8988T (cell line): ENCODE measurements around the gene TRAF3IP1.
A peak's percentile ranks its signal among the peaks of the same experiment; 100 is the strongest.
"Not testable (repeated sequence)": the region's sequence is repeated elsewhere in the genome, so short reads cannot be mapped to it uniquely, and the experiment has no call there.

Experiments
- DNase-seq: peaks from one replicate; pipeline ENCODE4 v3.0.0; 2011

TRAF3IP1 gene

GRCh38 chr2:238433941-238434845, 113.9 kb downstream of the TRAF3IP1 start:
- no peak for DNase-seq

GRCh38 chr2:238434846-238435751, 114.8 kb downstream of the TRAF3IP1 start:
- no peak for DNase-seq

DNA sequence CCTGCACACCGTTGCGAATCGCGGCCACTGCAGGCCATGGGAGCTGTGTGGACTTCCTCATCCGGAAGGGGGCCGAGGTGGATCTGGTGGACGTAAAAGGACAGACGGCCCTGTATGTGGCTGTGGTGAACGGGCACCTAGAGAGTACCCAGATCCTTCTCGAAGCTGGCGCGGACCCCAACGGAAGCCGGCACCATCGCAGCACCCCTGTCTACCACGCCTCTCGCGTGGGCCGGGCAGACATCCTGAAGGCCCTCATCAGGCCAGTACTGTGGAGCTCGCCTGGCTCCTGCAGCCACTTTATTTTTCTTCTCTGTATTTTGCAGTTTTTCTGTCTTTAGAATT, 115.4 kb downstream of the TRAF3IP1 start:
- DNase-seq = no peak

DNA sequence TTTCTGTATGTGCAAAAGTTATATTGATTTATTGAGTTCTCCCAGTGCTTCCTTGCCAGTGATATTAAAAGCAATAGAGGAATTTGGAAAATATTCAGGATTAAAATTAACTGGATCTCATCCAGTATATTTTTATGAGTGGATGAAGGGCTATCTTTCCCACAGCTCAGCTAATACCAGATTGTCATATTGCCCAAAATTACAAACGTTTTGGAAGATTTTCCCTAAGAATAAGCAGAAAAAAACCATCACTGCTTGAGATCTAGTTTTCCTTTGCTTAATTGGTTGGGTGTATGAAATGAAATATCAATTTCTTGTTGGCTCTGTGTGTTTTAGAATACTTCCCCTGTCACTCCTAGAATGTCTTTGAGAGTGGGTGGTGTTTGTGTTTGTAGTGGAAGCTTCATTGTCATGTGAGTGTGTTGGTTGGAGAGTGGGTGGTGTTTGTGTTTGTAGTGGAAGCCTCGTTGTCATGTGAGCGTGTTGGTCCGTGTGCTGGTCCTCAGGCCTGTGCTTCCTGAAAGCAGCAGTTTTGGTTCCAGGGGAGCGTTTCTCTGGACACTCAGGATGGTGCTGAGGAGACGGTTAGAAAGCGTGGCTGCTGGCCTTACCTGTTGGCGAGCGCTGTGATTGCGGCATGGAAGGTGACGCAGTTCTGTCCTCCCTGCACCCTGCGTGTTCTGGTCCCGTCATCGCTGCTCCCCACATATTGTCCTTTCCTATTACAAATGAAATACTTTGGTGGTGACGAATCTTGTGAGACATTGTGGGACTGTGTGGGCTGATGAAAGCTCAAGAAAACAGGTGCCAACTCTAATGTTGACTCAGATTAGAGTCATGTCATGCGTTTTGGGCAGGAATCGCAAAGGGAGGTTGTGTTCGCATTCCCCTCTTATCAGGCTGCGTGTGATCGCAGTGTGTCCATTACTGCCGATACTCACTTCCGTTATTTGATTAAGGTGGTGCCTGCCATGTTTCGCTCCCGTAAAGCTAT, 118.8 kb downstream of the TRAF3IP1 start:
- peak; percentile 57 for DNase-seq

GRCh38 chr2:238439917-238440316, 119.6 kb downstream of the TRAF3IP1 start:
- DNase-seq = no peak

DNA sequence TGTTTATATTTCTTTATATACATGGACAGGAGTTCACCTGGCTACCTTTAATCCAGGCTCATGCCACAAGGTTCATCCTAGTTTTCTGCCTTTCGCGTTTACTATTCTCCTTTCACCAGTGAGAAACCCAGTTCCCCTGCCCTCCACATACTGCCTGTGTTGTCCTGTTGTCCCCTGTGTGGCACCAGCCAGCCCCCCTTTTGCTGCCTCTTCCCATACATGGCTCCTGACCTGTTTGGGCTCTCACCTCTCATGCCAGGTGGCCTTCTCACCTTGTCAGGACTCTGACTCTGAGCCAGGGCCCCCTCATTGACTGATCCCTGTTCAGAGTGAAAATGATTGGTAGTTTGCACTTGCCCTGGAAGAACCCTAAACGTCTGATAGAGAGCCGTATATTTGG, 120.0 kb downstream of the TRAF3IP1 start:
- DNase-seq = no peak

DNA sequence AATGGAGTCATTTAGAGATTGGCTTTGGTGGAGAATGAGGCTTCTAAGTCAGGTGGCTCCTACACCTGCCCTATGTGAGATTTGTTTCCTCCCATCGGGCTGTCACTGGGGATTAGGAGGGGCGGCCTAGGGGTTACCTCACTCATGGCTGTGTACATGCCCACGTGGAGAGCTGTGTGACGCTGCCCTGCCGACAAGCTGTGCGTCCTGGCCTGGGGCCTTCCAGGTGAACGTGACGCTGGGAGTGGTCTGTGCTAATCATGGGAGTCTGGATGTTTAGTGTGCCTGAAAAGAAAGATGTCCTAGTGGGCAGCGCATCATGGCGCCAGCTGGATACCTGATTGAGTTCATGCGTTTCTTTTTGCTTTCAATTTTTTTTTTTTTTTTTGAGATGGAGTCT, 120.4 kb downstream of the TRAF3IP1 start:
- no peak for DNase-seq

DNA sequence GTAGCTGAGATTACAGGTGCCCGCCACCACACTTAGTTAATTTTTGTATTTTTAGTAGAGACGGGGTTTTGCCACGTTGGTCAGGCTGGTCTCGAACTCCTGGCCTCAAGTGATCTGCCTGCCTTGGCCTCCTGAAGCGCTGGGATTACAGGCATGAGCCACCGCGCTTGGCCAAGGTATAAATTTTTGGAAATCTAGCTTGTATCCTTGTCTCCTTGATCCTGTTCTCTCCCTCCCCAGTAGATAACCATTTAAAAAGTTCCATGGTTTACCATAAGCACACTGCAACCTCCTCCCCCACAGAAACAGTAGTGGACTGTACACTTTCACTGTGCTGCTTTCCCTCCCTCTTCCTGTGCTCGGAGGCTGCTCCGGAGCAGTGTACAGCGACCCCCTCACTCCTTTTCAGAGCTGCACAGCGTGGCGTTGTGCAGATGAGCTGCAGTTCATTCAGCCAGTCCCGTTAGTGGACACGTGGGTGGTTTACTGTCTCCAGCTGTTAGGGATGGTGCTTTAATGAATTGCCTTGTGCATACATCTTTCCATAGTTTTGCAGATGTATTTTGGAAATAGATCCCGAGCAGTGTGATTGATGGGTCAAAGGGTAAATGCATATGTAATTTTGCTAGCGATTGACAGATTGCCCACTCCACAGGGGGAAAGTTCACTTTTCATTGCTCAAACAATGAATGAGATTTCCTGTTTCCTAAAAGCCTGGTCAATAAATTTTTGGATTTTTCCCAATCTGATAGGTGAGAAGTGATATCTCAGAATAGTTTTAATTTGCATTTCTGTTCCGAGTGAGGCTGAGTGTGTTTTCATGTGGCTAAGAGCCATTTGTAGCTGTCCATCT, 121.2 kb downstream of the TRAF3IP1 start:
- DNase-seq = no peak

GRCh38 chr2:238442257-238442656, 121.9 kb downstream of the TRAF3IP1 start:
- not testable (repeated sequence) for DNase-seq

DNA sequence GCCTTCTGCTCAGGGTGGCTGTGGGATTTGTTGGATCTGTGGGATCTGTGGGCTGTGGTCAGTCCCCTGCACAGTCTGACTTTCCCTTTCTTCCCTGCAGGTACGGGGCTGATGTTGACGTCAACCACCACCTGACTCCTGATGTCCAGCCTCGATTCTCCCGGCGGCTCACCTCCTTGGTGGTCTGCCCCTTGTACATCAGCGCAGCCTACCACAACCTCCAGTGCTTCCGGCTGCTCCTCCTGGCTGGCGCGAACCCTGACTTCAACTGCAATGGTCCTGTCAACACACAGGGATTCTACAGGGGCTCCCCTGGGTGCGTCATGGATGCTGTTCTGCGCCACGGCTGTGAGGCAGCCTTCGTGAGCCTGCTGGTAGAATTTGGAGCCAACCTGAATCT, 123.9 kb downstream of the TRAF3IP1 start:
- no peak for DNase-seq

DNA sequence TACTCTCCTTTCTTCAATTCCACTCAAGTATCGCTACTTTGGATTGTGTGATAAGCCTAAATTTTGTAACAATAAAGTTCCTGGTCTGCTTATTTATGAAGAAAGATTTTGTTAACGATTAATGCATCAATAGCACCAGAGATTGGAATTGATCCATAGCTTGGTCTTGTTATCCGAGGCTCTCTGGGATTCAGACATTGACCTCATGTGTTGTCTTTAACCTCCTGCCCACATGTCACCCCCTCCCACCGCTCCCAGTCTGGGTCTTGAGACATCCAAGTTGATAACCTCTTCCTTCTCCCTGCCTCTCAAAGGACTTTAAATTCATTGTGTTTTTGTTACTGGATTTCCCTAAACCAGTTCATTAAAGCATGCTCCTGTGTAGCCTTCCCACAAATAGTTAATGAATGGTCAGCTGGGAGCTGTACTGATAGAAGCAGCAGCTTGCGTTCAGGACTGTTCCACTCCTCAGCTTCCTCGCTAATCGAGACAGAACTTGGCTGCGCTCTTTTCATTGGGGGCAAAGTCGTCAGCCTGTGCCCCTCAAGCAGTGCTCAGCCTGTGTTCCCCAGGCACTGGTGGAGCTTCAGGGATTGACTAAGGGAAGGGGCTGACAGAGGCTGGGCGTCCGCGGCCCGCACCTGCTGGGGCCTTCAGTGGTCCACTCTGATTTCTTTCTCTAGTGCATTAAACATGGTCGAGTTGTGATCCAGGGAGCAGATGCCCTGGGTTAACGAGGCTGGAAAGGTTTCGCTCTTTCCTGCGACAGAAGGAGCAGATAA, 125.3 kb downstream of the TRAF3IP1 start:
- no peak for DNase-seq

- no peak for DNase-seq
Observed at GRCh38 chr2:238446371-238446770, 126.1 kb downstream of the TRAF3IP1 start.

DNA sequence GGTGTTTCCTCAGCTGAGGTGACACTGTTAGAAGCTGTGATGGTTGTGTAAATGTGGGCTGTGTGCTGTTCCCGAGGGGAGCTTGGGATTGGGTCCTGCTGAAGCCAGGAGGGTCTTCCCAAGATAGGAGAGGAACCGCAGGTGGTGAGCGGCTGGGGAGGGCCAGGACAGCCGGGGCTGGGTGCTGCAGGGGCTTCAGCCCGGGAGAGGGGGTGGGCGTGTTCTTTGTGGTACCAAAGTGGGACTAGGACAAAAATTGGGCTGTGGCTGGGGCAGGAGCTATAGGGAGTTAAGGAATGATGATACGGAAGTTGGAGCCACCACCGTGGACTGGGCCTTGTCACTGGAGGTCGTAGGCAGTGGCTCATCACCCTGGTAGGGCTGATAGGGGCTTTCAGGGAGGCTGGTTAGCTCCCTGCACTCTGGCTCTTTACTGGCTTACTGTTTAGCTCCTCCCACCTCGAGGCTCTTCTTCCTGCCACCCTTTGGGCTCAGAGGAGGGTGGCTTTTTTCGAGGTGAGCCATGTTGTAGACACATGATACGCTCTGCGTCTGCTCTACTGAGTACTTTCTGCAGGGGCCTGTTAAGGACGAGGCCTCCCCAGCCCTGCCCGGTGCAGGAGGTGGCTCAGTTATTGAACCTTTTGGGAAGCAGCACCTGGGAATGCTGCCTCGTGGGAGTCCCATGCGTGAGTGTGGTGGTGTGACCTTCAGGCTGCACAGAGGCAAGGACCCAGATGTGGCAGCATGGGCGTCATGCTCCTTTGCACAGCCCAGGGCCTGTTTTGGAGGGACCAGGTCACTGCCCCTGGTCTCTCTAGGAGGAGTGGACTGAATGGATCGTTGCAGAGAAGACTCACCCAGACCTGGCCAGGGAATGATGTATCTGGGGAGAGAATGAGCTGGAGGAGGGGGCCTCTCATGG, 128.0 kb downstream of the TRAF3IP1 start:
- no peak for DNase-seq

GRCh38 chr2:238449241-238449640, 128.9 kb downstream of the TRAF3IP1 start:
- DNase-seq = no peak

DNA sequence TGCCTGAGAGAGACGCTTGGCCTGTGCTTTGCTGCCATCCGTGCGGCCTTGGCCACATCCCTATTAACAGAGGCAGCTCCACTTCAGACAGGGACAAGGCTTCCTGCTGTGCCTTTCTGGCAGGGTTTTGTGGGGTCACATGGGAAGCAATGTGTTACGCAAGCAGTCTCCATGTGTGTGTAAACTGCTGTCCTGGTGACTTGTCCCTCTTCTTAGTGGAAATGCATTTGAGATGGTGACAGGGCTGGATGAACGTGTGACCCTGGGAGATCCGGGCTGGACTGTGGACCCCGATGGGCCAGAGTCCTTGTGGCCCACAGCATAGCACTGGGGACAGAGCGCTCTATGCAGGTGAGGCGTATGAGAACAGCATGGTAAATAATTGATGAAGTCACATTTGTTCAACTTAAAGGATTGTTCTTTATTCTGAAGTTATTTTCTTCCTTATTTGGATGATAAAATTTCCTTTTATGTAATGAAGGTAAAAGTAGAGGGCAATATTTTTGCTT, 129.6 kb downstream of the TRAF3IP1 start:
- no peak for DNase-seq

DNA sequence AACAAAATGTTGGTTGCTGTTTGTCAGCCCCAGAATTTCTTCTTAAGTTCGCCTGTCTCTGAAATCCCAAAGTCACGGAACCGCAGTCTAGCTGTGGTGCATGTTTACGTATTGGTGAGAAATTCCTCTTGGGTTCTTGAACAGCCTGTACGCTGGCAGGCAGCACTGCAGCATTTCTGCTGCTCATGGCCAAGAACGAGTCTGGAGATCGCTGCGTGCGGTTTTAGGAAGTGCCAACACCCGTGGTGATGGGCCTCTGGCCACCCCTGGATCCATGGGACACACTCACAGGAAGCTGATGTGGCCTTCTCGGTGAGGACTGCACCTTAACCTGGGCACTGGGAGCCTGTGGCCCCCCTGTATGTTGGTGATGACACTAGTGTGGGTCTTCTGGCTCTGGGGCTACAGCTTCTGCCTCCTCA, 130.1 kb downstream of the TRAF3IP1 start:
- DNase-seq = no peak
